K562 (cell line): ENCODE measurements around the gene MAPK13. TPM values are rescaled to one million over a fixed set of nuclear protein-coding genes. Genes with fewer than 3 reads are reported as not detected.

ENCODE experiments used
- polyA plus RNA-seq, 8 experiments: library from polyadenylated mRNA; depleted of rRNA in 4 of 8; stranded (reverse) in 5 of 8; unstranded in 3 of 8; fragments of >200 nt; fragmentation: Nextera tagmentation in 2 of 8; fragmentation: Illumina TruSeq in 1 of 8; extraction: Ambion mirVana in 2 of 8; extraction: Trizol in 1 of 8; gene quantifications; 2 replicates each; pipeline versions ENCODE4 v1.2.1 to v1.2.3, GENCODE V29; 2011 to 2014; ENCODE audit warnings: inconsistent platforms in 1 of 8, missing spikeins in 1 of 8
- total RNA-seq, 7 experiments: library from RNA; depleted of rRNA in 6 of 7; stranded (reverse); fragments of >200 nt in 6 of 7; fragmentation: Illumina TruSeq in 2 of 7; extraction: Trizol in 2 of 7; gene quantifications; 2 replicates each; pipeline versions ENCODE4 v1.2.1 to v1.2.3, GENCODE V29; 2011 to 2021; ENCODE audit warnings: low replicate concordance in 1 of 7
- TF ChIP-seq, protein P1 (sequence below), 2 experiments: fragments of 450-650 bp in 1 of 2; sonication (generic) in 1 of 2; formaldehyde crosslinking in 1 of 2; IDR thresholded peaks; 2 replicates each; pipeline versions ENCODE4 v1.7.1 to v1.9.0; 2016 to 2022; ENCODE audit warnings: inconsistent platforms in 1 of 2, mild to moderate bottlenecking in 1 of 2, missing genetic modification reagents in 1 of 2

Gene MAPK13
- total and polyA plus RNA-seq, 9 of the 15 experiments (the other 6 are each of a cell fraction or from before 2014, with no cell fraction given) = 0.03 to 2.3 (median 0.48) TPM; not detected in 1

DNA sequence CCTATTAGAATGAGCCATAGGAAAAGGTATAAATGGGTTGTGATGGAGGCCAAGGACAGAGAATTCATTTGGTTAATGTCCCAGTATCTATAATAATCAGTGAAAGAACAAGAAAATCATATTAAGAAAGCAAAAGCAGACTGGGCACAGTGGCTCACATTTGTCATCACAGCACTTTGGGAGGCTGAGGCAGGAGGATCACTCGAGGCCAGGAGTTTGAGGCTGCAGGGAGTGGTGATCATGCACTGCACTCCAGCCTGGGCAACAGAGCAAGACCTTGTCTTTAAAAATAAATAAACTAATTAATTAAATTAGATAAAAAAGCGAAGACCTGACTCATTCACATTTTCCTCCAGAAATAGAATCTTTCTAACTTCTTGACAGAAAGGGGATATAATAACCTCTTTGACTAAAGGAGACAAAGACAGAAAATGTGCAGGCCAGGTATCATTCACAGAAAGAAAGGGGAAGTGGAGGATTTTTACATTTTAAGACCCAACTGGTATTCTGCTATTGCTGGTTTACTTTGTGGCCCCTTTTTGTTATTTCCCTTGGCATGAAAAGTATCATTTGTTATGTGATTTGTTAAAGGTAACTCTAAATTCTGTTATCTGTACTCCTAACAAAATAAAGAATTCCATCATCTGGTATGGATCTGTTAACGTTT, 31.9 kb upstream of the MAPK13 start (continued):
- TF ChIP-seq, protein P1, sequence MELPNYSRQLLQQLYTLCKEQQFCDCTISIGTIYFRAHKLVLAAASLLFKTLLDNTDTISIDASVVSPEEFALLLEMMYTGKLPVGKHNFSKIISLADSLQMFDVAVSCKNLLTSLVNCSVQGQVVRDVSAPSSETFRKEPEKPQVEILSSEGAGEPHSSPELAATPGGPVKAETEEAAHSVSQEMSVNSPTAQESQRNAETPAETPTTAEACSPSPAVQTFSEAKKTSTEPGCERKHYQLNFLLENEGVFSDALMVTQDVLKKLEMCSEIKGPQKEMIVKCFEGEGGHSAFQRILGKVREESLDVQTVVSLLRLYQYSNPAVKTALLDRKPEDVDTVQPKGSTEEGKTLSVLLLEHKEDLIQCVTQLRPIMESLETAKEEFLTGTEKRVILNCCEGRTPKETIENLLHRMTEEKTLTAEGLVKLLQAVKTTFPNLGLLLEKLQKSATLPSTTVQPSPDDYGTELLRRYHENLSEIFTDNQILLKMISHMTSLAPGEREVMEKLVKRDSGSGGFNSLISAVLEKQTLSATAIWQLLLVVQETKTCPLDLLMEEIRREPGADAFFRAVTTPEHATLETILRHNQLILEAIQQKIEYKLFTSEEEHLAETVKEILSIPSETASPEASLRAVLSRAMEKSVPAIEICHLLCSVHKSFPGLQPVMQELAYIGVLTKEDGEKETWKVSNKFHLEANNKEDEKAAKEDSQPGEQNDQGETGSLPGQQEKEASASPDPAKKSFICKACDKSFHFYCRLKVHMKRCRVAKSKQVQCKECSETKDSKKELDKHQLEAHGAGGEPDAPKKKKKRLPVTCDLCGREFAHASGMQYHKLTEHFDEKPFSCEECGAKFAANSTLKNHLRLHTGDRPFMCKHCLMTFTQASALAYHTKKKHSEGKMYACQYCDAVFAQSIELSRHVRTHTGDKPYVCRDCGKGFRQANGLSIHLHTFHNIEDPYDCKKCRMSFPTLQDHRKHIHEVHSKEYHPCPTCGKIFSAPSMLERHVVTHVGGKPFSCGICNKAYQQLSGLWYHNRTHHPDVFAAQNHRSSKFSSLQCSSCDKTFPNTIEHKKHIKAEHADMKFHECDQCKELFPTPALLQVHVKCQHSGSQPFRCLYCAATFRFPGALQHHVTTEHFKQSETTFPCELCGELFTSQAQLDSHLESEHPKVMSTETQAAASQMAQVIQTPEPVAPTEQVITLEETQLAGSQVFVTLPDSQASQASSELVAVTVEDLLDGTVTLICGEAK (IDR thresholded peaks at IDR 0.05) = 0 out of 2 replicates have a peak, but pooled peaks have one; percentile 1
- TF ChIP-seq, protein P1 (CRISPR knock-in tag; IDR thresholded peaks at IDR 0.05) = no peak
